HFF-Myc (cell line): Measurements from ENCODE around the gene SUCLG2.

Experiments
- DNase-seq: peaks from one replicate; pipeline ENCODE4 v3.0.0-alpha.2; 2011; ENCODE audit warnings: low read depth; ENCODE audit errors: extremely low read depth
- H3K4me3 ChIP-seq: replicated peaks from 2 replicates; pipeline ENCODE4 v1.5.1; 2011; ENCODE audit warnings: low read depth, mild to moderate bottlenecking, control low read depth, low read length
- CTCF ChIP-seq: IDR thresholded peaks from 2 replicates; pipeline ENCODE4 v1.5.1; 2012; ENCODE audit warnings: mild to moderate bottlenecking, low read depth, low read length, control low read depth; ENCODE audit errors: missing control alignments

The SUCLG2 gene

GRCh38 chr3:67495751-67496150 lies 158.7 kb downstream of the SUCLG2 start:
- no peak for DNase-seq
- no peak overlapping the region for H3K4me3 ChIP-seq
- TF ChIP-seq CTCF = no peak

- TF ChIP-seq CTCF = no peak
- H3K4me3 ChIP-seq = no peak overlapping the region
These were observed 160.6 kb downstream of the SUCLG2 start for GRCh38 chr3:67493808-67494207.

GRCh38 chr3:67490658-67491057 lies 163.8 kb downstream of the SUCLG2 start:
- no peak for TF ChIP-seq CTCF
- no peak overlapping the region for H3K4me3 ChIP-seq
- no peak for DNase-seq

More at GRCh38 chr3:67493808-67494207, 160.6 kb downstream of the SUCLG2 start:
- DNase-seq = no peak

GRCh38 chr3:67489816-67490215 lies 164.6 kb downstream of the SUCLG2 start:
- no peak overlapping the region for H3K4me3 ChIP-seq
- TF ChIP-seq CTCF = no peak
- no peak for DNase-seq

- DNase-seq = no peak
- TF ChIP-seq CTCF = no peak
- H3K4me3 ChIP-seq = no peak overlapping the region
These were observed 166.8 kb downstream of the SUCLG2 start for GRCh38 chr3:67487564-67488114.

GRCh38 chr3:67486883-67487282 lies 167.5 kb downstream of the SUCLG2 start:
- TF ChIP-seq CTCF = no peak
- no peak overlapping the region for H3K4me3 ChIP-seq
- DNase-seq = no peak

- no peak for DNase-seq
- no peak overlapping the region for H3K4me3 ChIP-seq
- TF ChIP-seq CTCF = no peak
These were observed 170.3 kb downstream of the SUCLG2 start for GRCh38 chr3:67484085-67484484.
